ENCODE measurements around the gene DEPDC5. TPM values are rescaled to one million over a fixed set of nuclear protein-coding genes. Genes with fewer than 3 reads are reported as not detected.

Gene DEPDC5
- total RNA-seq, 1 experiment from 2014 or later, result 7.9 TPM

DNA sequence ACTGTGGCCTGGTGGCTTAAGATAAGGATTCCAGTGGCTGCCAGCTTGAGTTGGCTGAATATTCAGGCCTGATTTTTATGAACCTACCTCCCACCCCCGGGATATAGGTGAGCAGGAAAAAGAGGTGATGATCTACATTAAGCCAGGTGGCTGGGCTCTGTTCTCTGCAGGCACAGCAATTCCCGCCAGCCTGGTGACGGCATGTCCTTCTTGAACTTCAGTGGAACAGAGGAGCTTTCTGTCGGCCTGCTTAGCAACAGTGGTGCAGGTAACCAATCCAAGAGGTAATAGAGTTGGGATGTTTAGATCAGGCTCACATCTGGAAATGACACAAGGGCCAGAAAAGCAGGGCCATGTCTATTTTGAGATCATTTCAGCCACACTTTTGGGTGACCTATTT, 68.7 kb downstream of the DEPDC5 start:
- POLR2A ChIA-PET (ENCODE audit: unreplicated experiment), result no interaction called here
- Histone ChIP-seq H3K9me3 (ENCODE audit: low read length) (no peaks in the 10 kb centered on the region), H2AFZ (ENCODE audit: low read length) (no peak overlapping the region), H3F3A (ENCODE audit: low read length, unreplicated experiment) (no peaks in the 10 kb centered on the region), H3K27ac (ENCODE audit: low read length) (no peak overlapping the region), H3K4me2 (ENCODE audit: low read length) (no peak overlapping the region), H3K27me3 (ENCODE audit: low read length) (no peaks in the 10 kb centered on the region), H3K9me2 (replicated peaks; ENCODE audit: low read length) (no peaks in the 10 kb centered on the region), H3K79me2 (ENCODE audit: low read length) (no peaks in the 10 kb centered on the region), H3K4me3 (ENCODE audit: low read length) (no peak overlapping the region), H3K9ac (ENCODE audit: low read length) (no peak overlapping the region), H3K4me1 (ENCODE audit: insufficient read depth, low read length) (peaks cover 8% of the 10 kb centered on the region), H4K20me1 (ENCODE audit: low read length) (no peaks in the 10 kb centered on the region), H3K36me3 (ENCODE audit: low read depth, low read length) (peaks cover 21% of the 10 kb centered on the region; the same call in 1 of the 2 replicates)
- no TSS peak for BruUV-seq (replicated peaks)
- intact Hi-C loops (cut with micrococcal nuclease), result loop anchor here (10.0 kb wide), 1 partner anchor 58 kb away; no protein-coding TSS in a partner anchor
- ATAC-seq (no peak), DNase-seq (no peak)
- CTCF ChIA-PET, result no interaction called here
- TF ChIP-seq EZH2 (IDR thresholded peaks at IDR 0.05; ENCODE audit: low read length, unreplicated experiment) (no peak), EZH2phosphoT487 (IDR thresholded peaks at IDR 0.05; ENCODE audit: borderline replicate concordance, low read length) (no peak)
- TF ChIP-seq, protein P1, sequence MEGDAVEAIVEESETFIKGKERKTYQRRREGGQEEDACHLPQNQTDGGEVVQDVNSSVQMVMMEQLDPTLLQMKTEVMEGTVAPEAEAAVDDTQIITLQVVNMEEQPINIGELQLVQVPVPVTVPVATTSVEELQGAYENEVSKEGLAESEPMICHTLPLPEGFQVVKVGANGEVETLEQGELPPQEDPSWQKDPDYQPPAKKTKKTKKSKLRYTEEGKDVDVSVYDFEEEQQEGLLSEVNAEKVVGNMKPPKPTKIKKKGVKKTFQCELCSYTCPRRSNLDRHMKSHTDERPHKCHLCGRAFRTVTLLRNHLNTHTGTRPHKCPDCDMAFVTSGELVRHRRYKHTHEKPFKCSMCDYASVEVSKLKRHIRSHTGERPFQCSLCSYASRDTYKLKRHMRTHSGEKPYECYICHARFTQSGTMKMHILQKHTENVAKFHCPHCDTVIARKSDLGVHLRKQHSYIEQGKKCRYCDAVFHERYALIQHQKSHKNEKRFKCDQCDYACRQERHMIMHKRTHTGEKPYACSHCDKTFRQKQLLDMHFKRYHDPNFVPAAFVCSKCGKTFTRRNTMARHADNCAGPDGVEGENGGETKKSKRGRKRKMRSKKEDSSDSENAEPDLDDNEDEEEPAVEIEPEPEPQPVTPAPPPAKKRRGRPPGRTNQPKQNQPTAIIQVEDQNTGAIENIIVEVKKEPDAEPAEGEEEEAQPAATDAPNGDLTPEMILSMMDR (conservative IDR thresholded peaks at IDR 0.05; ENCODE audit: low read depth, low read length), result no peak

- Histone ChIP-seq H3K9ac (ENCODE audit: low read length) (no peak overlapping the region), H3K36me3 (ENCODE audit: low read depth, low read length) (peaks cover 12% of the 10 kb centered on the region), H3K4me1 (ENCODE audit: insufficient read depth, low read length) (peaks cover 15% of the 10 kb centered on the region), H3K27me3 (ENCODE audit: low read length) (no peaks in the 10 kb centered on the region), H3K4me3 (ENCODE audit: low read length) (no peak overlapping the region), H2AFZ (ENCODE audit: low read length) (no peak overlapping the region), H3F3A (ENCODE audit: low read length, unreplicated experiment) (peaks cover 5% of the 10 kb centered on the region), H3K4me2 (ENCODE audit: low read length) (no peak overlapping the region), H3K9me3 (ENCODE audit: low read length) (no peaks in the 10 kb centered on the region), H4K20me1 (ENCODE audit: low read length) (no peaks in the 10 kb centered on the region), H3K27ac (ENCODE audit: low read length) (no peak overlapping the region), H3K79me2 (ENCODE audit: low read length) (no peaks in the 10 kb centered on the region), H3K9me2 (replicated peaks; ENCODE audit: low read length) (no peaks in the 10 kb centered on the region)
- TF ChIP-seq, protein P1 (conservative IDR thresholded peaks at IDR 0.05; ENCODE audit: low read depth, low read length), result no peak
- no peak for TF ChIP-seq EZH2 (IDR thresholded peaks at IDR 0.05; ENCODE audit: low read length, unreplicated experiment)
- TF ChIP-seq EZH2phosphoT487 (IDR thresholded peaks at IDR 0.05; ENCODE audit: borderline replicate concordance, low read length), result no peak
- no peak for ATAC-seq
- POLR2A ChIA-PET (ENCODE audit: unreplicated experiment), result no interaction called here
- CTCF ChIA-PET, result no interaction called here
- no peak for DNase-seq
- intact Hi-C loops (cut with micrococcal nuclease), result loop anchor here (10.0 kb wide), 1 partner anchor 61 kb away; no protein-coding TSS in a partner anchor
- BruUV-seq (replicated peaks), result no TSS peak
These were observed 71.7 kb downstream of the DEPDC5 start for GRCh38 chr22:31825513-31825912.

DNA sequence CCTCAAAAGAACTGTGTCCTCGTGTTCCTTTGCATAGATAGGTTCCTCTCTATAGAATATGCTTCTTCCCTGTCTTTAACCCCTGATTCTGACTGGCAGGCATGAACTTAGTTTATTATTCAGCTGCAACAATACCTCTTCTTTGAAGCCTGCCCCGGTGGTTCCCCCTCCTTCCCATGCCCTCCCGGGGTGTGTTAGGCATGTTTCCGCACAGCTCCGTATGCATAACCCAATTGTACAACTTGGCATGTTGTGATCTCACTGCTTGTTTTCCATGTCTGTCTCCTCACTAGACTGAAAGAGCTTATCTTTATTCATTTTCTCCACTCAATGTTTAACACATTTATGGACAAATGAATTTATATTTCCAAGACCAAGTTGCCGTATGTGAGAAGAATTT, 72.6 kb downstream of the DEPDC5 start:
- Histone ChIP-seq H3F3A (ENCODE audit: low read length, unreplicated experiment) (peaks cover 5% of the 10 kb centered on the region), H3K36me3 (ENCODE audit: low read depth, low read length) (peaks cover 9% of the 10 kb centered on the region), H3K27me3 (ENCODE audit: low read length) (no peaks in the 10 kb centered on the region), H3K4me1 (ENCODE audit: insufficient read depth, low read length) (peaks cover 23% of the 10 kb centered on the region), H3K27ac (ENCODE audit: low read length) (no peak overlapping the region), H3K79me2 (ENCODE audit: low read length) (no peaks in the 10 kb centered on the region), H2AFZ (ENCODE audit: low read length) (no peak overlapping the region), H3K9me2 (replicated peaks; ENCODE audit: low read length) (no peaks in the 10 kb centered on the region), H3K9ac (ENCODE audit: low read length) (no peak overlapping the region), H3K4me2 (ENCODE audit: low read length) (no peak overlapping the region), H3K4me3 (ENCODE audit: low read length) (no peak overlapping the region), H3K9me3 (ENCODE audit: low read length) (no peaks in the 10 kb centered on the region), H4K20me1 (ENCODE audit: low read length) (no peaks in the 10 kb centered on the region)
- ChIA-PET POLR2A (ENCODE audit: unreplicated experiment) (no interaction called here), CTCF (no interaction called here)
- DNase-seq, result no peak
- no peak for ATAC-seq
- TF ChIP-seq, protein P1 (conservative IDR thresholded peaks at IDR 0.05; ENCODE audit: low read depth, low read length), result no peak
- TF ChIP-seq EZH2phosphoT487 (IDR thresholded peaks at IDR 0.05; ENCODE audit: borderline replicate concordance, low read length) (no peak), EZH2 (IDR thresholded peaks at IDR 0.05; ENCODE audit: low read length, unreplicated experiment) (no peak)
- BruUV-seq (replicated peaks), result no TSS peak
- intact Hi-C loops (cut with micrococcal nuclease), result loop anchor here (10.0 kb wide), 1 partner anchor 62 kb away; no protein-coding TSS in a partner anchor
